Activated naive CD4-positive, alpha-beta T cell treated with Interleukin-2 at 50 U/mL for 16 hours (primary cell): ENCODE measurements around the gene SOX10.

Experiments
- DNase-seq: peaks from one replicate; pipeline ENCODE4 v3.0.0-alpha.2; 2020

SOX10 gene

DNA sequence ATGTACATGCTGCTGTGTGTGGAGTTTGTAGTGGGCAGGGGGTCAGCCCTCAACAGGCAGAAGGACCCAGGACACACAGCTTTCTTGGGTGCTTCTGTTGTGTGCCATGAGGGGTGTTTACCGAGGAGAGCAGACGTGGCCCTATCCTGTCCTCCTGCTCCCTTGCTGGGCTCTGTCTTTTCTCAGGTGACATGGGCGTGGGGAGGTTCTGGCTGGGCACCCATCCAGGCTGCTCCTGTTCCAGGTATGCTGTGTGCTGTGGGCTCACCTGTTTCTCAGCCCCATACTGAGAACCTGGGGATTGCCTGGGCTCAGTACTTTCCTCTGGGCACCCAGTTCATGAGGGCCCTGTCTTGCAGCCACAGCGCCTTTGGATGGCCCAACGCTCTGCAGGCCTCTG is 55.0 kb downstream of the SOX10 start:
- no peak for DNase-seq

- no peak for DNase-seq
Observed at GRCh38 chr22:37927637-37927936, 56.8 kb downstream of the SOX10 start.

DNA sequence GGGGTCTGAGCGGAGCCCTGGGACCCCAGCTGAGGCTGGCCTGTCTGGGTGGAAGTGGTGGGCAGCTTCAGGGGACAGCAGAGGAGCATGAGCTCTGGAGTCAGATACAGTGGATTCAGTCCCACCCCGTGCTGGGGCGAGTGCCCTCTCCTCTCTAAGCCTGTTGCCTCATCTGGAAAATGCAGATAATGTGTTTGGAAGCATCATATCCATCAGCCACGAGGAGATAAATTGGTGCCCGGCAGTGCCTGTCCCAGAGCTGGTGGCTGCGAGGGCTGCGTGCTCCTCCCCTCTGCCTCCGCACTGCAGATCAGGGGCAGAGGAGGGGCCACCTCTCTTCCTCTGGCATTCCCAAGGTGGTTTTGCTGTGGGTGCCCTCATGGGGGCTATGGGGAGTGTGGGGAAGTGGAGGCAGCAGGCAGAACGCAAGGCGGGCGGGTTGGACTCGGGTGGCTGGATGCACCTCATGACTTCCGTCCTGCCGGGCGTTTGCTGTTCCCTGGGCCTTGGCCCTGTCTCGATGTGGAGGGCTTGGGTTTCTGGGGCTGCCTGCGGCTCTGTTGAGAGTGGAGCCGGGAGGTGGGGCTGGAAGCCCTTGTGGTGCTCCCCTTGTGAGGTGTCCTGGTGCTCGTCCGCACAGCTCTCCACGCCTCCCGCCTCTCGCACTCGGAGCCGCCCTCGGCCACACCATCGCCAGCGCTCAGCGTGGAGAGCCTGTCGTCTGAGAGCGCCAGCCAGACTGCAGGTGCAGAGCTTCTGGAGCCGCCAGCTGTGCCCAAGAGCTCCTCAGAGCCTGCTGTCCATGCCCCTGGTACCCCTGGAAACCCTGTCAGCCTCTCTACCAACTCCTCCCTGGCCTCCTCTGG is 57.4 kb downstream of the SOX10 start:
- DNase-seq = no peak

DNA sequence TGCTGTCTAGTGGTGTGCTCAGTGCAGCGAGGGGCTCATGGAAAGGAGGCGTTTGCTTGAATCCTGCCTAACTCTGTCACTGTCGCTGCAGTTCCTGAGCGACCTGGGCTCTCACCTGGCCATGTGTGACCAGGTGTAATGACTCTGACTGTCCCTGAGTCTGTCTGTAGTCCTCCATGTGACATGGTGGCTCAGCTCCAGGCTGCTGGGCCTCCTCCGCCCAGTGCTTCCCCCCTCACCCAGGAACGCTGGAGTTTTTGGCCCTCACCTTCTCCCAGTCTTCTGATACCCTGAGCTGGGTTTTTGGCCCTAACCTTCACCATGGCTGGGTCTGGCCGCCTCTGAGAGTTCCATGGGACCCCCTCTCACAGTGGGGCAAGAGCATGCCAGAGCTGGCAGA is 58.0 kb downstream of the SOX10 start:
- DNase-seq = no peak

DNA sequence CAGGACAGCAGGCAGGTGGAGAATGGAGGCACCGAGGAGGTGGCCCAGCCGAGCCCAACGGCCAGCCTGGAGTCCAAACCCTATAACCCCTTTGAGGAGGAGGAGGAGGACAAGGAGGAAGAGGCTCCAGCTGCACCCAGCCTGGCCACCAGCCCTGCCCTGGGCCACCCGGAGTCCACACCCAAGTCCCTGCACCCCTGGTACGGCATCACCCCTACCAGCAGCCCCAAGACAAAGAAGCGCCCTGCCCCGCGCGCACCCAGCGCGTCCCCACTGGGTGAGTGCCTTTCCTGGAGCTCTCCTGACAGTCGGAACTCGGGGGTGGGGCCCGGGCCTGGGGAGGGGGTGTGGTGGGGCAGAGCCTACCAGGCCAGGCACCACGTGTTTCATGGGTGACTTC is 58.6 kb downstream of the SOX10 start:
- no peak for DNase-seq

DNA sequence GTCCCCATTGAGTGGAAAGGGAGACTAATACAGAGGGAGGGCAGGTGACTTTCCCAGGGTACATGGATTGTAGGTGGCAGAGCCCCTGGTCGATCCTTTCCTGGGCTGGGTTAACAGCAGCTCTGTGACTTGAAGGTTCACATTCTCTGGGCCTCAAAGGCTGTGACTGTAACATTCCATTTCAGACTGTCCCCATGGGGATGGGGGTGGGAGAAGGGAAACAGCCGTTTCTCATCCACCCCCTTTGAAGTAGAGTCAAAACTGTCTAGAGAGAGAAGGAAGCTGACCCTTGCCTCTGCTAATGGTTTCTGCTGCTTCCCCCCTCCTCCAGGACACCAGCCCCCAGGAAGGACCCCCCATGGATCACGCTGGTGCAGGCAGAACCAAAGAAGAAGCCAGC is 59.0 kb downstream of the SOX10 start:
- no peak for DNase-seq

- no peak for DNase-seq
Observed at GRCh38 chr22:37924386-37925065, 59.8 kb downstream of the SOX10 start.

DNA sequence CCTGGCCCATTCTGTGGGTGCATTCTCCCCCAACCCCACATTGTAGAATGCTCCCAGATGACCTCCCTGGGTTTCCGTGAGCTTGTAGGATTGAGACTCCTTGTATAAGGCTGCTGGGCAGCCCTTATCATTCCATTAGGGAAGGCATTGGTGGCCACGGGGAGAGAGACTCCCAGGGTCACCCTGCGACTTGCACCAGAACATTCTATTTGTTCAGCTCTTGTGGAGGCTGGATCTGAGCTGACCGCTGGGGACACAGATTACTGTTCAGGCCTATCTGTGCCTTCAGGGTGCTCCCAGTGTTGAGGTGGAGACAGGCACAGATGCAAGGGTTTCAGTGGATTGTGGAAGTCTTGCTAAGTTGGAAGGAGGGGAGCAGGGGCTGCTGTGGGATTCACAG is 60.4 kb downstream of the SOX10 start:
- no peak for DNase-seq
